Fibroblast of skin of left quadriceps (primary cell): ENCODE data around the gene CAPN6.

Experiments used
- DNase-seq, 2 experiments: peaks; one replicate each; pipeline ENCODE4 v3.0.0-alpha.2; 2013; ENCODE audit warnings: low read depth in 2 of 2

The CAPN6 gene

GRCh38 chrX:111199505-111199904 is 70.8 kb downstream of the CAPN6 start:
- DNase-seq: no peak
